HUES64 (cell line): Measurements from ENCODE around the gene ATG4A.

Experiments
- H3K27ac ChIP-seq: 2 replicates; pipeline ENCODE4 v1.7.0; 2013; ENCODE audit warnings: low read depth, low read length, inconsistent platforms
- H3K27me3 ChIP-seq: 2 replicates; pipeline ENCODE4 v1.6.1; 2013; ENCODE audit warnings: mild to moderate bottlenecking, low read length; ENCODE audit not compliant: insufficient read depth
- H3K36me3 ChIP-seq: 2 replicates; pipeline ENCODE4 v1.6.1; 2013; ENCODE audit warnings: mild to moderate bottlenecking, low read length; ENCODE audit not compliant: insufficient read depth
- H3K4me1 ChIP-seq: 2 replicates; pipeline ENCODE4 v1.6.1; 2013; ENCODE audit warnings: mild to moderate bottlenecking, low read length, moderate library complexity; ENCODE audit not compliant: insufficient read depth
- H3K4me3 ChIP-seq: 2 replicates; pipeline ENCODE4 v1.5.1; 2013; ENCODE audit warnings: mild to moderate bottlenecking, low read length, moderate library complexity
- H3K9ac ChIP-seq: 2 replicates; pipeline ENCODE4 v1.6.1; 2013; ENCODE audit warnings: mild to moderate bottlenecking, low read depth, low read length
- H3K9me3 ChIP-seq: 2 replicates; pipeline ENCODE4 v1.6.1; 2013; ENCODE audit warnings: low read depth, low read length; ENCODE audit not compliant: insufficient read depth
- WGBS: fragments of 150-250, 120-280 bp; methylation state at CpG from one replicate; pipeline ENCODE4 v1.1.7; 2013; ENCODE audit warnings: missing lambda C conversion rate; 5-methylcytosine and 5-hydroxymethylcytosine counted together

The ATG4A gene

GRCh38 chrX:108123591-108124366, 32.2 kb downstream of the ATG4A start:
- no peak overlapping the region for H3K27ac ChIP-seq
- no peak overlapping the region for H3K9ac ChIP-seq
- H3K9me3 ChIP-seq: no peaks in the 10 kb centered on the region
- H3K27me3 ChIP-seq: no peaks in the 10 kb centered on the region
- no peaks in the 10 kb centered on the region for H3K36me3 ChIP-seq
- WGBS: 89% methylated on average over 3 of the region's 3 CpGs
- H3K4me1 ChIP-seq: peaks cover 26% of the 10 kb centered on the region
- no peak overlapping the region for H3K4me3 ChIP-seq

DNA sequence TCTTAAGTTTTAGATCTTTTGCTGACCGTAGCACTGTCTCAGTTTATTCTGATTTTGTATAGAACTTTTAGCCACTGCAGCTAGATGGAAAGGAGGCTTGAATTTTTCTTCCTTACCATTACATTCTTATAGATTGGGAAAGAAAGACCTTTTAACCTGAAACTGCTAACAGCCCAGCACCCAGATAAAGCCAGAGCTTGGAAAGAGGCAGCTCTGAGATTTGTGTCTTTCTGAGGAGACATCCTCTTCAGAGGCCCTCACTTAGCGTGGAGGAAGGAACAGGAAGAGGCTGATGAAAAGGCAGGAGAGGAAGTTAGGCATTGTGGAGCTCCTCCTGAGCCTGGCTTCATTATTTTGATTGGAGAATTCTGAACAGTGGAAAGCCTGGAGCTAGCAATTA, 35.1 kb downstream of the ATG4A start:
- no peaks in the 10 kb centered on the region for H3K9me3 ChIP-seq
- H3K4me3 ChIP-seq: no peak overlapping the region
- H3K9ac ChIP-seq: no peak overlapping the region
- H3K36me3 ChIP-seq: no peaks in the 10 kb centered on the region
- H3K27ac ChIP-seq: peak overlapping the region; percentile 73
- H3K4me1 ChIP-seq: peaks cover 26% of the 10 kb centered on the region
- whole genome bisulfite sequencing: 53% methylated on average over 1 of the region's 2 CpGs
- H3K27me3 ChIP-seq: no peaks in the 10 kb centered on the region

- no peaks in the 10 kb centered on the region for H3K36me3 ChIP-seq
- H3K9me3 ChIP-seq: no peaks in the 10 kb centered on the region
- H3K27ac ChIP-seq: peak overlapping the region; percentile 73; the same call in 1 of the 2 replicates
- WGBS: no CpG with 5 or more reads among the region's 4 CpGs
- H3K4me1 ChIP-seq: peaks cover 24% of the 10 kb centered on the region
- 0 out of 2 replicates have a peak overlapping the region, but pooled peaks have one; percentile 40 for H3K9ac ChIP-seq
- no peaks in the 10 kb centered on the region for H3K27me3 ChIP-seq
- no peak overlapping the region for H3K4me3 ChIP-seq
These were observed 35.6 kb downstream of the ATG4A start for GRCh38 chrX:108127152-108127551.

DNA sequence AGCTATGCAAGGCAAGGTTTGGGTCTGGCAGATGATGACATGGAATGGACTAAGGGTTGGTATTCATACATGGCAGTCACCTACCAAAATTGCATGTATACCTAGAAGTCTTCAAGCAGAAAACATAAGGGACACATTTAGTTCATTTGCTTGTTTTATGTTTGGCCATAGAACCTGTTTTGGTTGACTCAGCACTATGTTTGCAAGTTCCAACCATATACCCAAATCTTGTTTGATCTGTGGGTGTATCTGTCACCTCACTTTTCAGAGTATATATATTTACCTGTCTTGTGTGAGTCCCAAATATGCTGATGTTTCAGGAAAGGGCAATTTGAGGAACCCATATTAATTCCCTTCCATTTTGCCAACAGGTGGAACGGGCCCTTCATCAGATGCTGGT, 39.3 kb downstream of the ATG4A start:
- no peak overlapping the region for H3K27ac ChIP-seq
- no peaks in the 10 kb centered on the region for H3K9me3 ChIP-seq
- H3K4me1 ChIP-seq: peaks cover 15% of the 10 kb centered on the region
- no peaks in the 10 kb centered on the region for H3K27me3 ChIP-seq
- 90% methylated on average over 1 of the region's 1 CpG for WGBS
- H3K36me3 ChIP-seq: no peaks in the 10 kb centered on the region
- no peak overlapping the region for H3K9ac ChIP-seq
- no peak overlapping the region for H3K4me3 ChIP-seq

- Histone ChIP-seq H3K36me3 (no peaks in the 10 kb centered on the region), H3K4me3 (no peak overlapping the region), H3K4me1 (peaks cover 9% of the 10 kb centered on the region), H3K27ac (no peak overlapping the region), H3K27me3 (no peaks in the 10 kb centered on the region), H3K9me3 (no peaks in the 10 kb centered on the region), H3K9ac (no peak overlapping the region)
- WGBS: 75% methylated on average over 2 of the region's 2 CpGs
These were observed 39.9 kb downstream of the ATG4A start for GRCh38 chrX:108131471-108131870.

DNA sequence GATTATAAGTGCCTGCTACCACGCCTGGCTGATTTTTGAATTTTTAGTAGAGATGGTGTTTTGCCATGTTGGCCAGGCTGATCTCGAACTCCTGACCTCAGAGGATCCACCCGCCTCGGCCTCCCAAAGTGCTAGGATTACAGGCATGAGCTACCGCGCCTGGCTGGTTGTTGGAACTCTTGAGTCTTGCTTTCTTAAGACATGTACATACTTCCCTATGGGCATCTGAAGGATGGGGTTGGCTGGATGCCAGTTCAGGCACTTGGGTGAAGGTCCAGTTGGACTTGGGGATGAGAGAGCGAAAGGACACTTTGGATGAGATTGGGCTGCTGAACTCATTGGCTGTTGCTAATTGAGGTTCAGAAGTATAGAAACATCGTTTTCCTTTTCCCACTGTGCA, 40.5 kb downstream of the ATG4A start:
- Histone ChIP-seq H3K27ac (no peak overlapping the region), H3K27me3 (no peaks in the 10 kb centered on the region), H3K4me3 (no peak overlapping the region), H3K9me3 (no peaks in the 10 kb centered on the region), H3K9ac (no peak overlapping the region), H3K36me3 (no peaks in the 10 kb centered on the region), H3K4me1 (peaks cover 3% of the 10 kb centered on the region)
- 91% methylated on average over 8 of the region's 8 CpGs for WGBS

GRCh38 chrX:108132876-108133275, 41.3 kb downstream of the ATG4A start:
- no peaks in the 10 kb centered on the region for H3K27me3 ChIP-seq
- no peaks in the 10 kb centered on the region for H3K36me3 ChIP-seq
- no peaks in the 10 kb centered on the region for H3K9me3 ChIP-seq
- H3K4me1 ChIP-seq: no peaks in the 10 kb centered on the region
- 87% methylated on average over 2 of the region's 2 CpGs for WGBS
- H3K4me3 ChIP-seq: no peak overlapping the region
- no peak overlapping the region for H3K27ac ChIP-seq
- no peak overlapping the region for H3K9ac ChIP-seq

DNA sequence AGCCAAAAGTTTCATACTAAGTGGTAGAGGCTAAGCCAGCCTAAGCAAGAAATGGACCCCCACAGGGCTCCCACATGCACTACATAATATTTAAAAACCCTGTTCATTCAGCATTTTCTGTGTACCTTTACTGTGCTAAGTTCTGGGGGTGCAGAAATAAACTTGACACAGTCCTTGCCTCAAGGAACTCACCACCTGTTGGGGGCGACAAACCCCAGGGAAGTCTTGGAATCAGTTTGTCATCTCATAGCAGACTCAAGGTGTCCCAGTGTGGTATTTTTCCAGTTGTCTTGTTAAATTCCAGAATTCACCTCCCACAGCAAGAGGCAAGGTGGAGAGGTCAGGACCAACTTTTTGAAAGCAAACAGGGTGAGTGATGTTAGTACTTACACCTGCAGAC, 43.1 kb downstream of the ATG4A start:
- Histone ChIP-seq H3K36me3 (no peaks in the 10 kb centered on the region), H3K4me1 (no peaks in the 10 kb centered on the region), H3K27ac (no peak overlapping the region), H3K4me3 (no peak overlapping the region), H3K27me3 (no peaks in the 10 kb centered on the region), H3K9ac (no peak overlapping the region), H3K9me3 (no peaks in the 10 kb centered on the region)
- 78% methylated on average over 1 of the region's 1 CpG for WGBS

- 71% methylated on average over 3 of the region's 7 CpGs for WGBS
- H3K27me3 ChIP-seq: no peaks in the 10 kb centered on the region
- H3K9ac ChIP-seq: no peak overlapping the region
- H3K36me3 ChIP-seq: no peaks in the 10 kb centered on the region
- H3K27ac ChIP-seq: no peak overlapping the region
- no peak overlapping the region for H3K4me3 ChIP-seq
- no peaks in the 10 kb centered on the region for H3K4me1 ChIP-seq
- no peaks in the 10 kb centered on the region for H3K9me3 ChIP-seq
These were observed 47.5 kb downstream of the ATG4A start for GRCh38 chrX:108138814-108139702.

GRCh38 chrX:108148524-108148923, 56.9 kb downstream of the ATG4A start:
- no peak overlapping the region for H3K9ac ChIP-seq
- H3K27ac ChIP-seq: no peak overlapping the region
- no peaks in the 10 kb centered on the region for H3K4me1 ChIP-seq
- no peaks in the 10 kb centered on the region for H3K36me3 ChIP-seq
- H3K27me3 ChIP-seq: no peaks in the 10 kb centered on the region
- no peak overlapping the region for H3K4me3 ChIP-seq
- H3K9me3 ChIP-seq: no peaks in the 10 kb centered on the region

GRCh38 chrX:108156082-108156481, 64.5 kb downstream of the ATG4A start:
- Histone ChIP-seq H3K4me3 (no peak overlapping the region), H3K9ac (no peak overlapping the region), H3K9me3 (no peaks in the 10 kb centered on the region), H3K27ac (no peak overlapping the region), H3K4me1 (no peaks in the 10 kb centered on the region), H3K27me3 (no peaks in the 10 kb centered on the region), H3K36me3 (no peaks in the 10 kb centered on the region)
- 100% methylated on average over 1 of the region's 2 CpGs for WGBS
